ENCODE measurements around the gene VSIR. TPM values are rescaled to one million over a fixed set of nuclear protein-coding genes. Genes with fewer than 3 reads are reported as not detected.

Gene VSIR
- polyA plus RNA-seq, 4 donors: 8.4 to 13.2 (median 11.1) TPM

DNA sequence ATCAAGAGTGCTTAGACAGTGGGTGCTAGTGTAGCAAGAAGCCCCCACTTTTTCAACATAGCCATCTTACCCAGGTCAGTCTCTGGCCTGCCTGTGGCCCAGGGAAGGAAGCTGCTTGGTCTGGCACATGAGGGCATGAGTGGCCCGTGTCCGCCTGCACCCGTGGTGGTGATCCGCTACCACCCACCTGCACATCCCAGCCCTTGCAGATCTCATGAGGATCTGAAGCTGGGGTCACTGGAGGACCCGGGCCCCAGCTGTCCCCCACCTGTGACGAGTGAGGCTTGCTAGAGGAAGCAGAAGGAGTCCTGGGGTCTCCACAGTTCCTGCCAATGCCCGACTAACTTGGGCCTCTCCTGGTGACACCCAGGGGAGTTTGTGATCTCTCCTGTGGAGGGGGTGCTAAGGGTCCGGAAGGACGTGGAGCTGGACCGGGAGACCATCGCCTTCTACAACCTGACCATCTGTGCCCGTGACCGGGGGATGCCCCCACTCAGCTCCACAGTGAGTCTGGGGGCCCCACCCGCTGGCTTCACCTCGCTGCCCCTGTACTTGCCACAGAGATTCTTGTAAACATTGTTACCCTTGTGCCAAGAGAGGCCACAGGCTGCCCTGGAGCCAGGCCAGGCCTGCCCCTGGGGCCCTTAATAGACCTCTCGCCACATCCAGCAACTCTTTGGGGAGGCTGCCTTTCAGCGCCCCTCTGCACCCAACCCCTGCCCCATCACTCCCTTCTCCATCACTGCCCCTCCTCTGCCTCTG, 10.8 kb upstream of the VSIR start:
- DNase-seq (ENCODE audit: low read depth in 4 of 4, low spot score in 2 of 4): no peak

- DNase-seq (ENCODE audit: low read depth in 4 of 4, low spot score in 2 of 4): no peak
Measured at GRCh38 chr10:71782917-71783490, 9.7 kb upstream of the VSIR start.

- no peak for DNase-seq (ENCODE audit: low read depth in 4 of 4, low spot score in 2 of 4)
Measured at GRCh38 chr10:71782221-71782916, 9.0 kb upstream of the VSIR start.

DNA sequence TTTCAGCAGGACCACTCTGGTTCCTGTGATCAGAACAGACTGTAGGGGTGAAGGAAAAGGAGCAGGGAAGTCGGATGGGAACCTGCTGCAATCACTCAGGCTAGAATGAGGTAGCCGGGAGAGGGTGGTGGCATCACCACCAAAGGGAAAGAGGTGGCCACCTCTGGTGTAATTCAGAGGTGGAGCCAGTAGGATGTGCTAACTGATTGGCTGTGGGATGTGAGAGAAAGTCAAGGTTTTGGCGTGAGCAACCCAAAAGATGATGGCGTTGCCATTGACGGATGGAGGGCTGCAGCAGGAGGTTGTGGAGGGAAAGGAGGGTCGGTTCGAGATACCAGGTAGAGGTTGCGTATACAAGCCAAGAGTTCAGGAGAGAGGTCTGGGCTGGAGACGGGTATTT, 7.4 kb upstream of the VSIR start:
- no peak for DNase-seq (ENCODE audit: low read depth in 4 of 4, low spot score in 2 of 4)

DNA sequence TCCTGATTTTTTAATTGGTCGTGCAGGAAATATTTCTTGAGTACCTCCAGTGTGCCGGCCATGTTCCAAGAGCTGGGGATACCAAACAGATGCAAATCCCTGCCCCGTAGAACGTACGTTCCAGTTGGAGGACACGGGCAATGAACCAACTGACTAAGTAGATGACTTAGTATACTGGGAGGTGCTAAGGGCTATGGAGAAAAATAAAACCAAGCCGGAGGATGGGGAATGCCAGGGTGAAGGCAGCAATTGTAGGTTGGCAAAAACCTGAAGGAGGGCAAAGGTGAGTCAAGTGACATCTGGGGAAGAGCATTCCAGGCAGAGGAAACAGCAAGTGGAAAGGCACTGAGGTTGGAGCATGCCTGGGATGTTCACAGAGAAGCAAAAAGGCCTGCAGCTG, 6.8 kb upstream of the VSIR start:
- no peak for DNase-seq (ENCODE audit: low read depth in 4 of 4, low spot score in 2 of 4)

- DNase-seq (ENCODE audit: low read depth in 4 of 4, low spot score in 2 of 4): no peak
Measured at GRCh38 chr10:71779641-71780040, 6.3 kb upstream of the VSIR start.

- DNase-seq (ENCODE audit: low read depth in 4 of 4, low spot score in 2 of 4): no peak
Measured at GRCh38 chr10:71778071-71778825, 4.9 kb upstream of the VSIR start.

- no peak for DNase-seq (ENCODE audit: low read depth in 4 of 4, low spot score in 2 of 4)
Measured at GRCh38 chr10:71777213-71777985, 4.1 kb upstream of the VSIR start.

GRCh38 chr10:71776481-71776925, 3.2 kb upstream of the VSIR start:
- no peak for DNase-seq (ENCODE audit: low read depth in 4 of 4, low spot score in 2 of 4)

- no peak for DNase-seq (ENCODE audit: low read depth in 4 of 4, low spot score in 2 of 4)
Measured at GRCh38 chr10:71774916-71775702, 1.8 kb upstream of the VSIR start.

DNA sequence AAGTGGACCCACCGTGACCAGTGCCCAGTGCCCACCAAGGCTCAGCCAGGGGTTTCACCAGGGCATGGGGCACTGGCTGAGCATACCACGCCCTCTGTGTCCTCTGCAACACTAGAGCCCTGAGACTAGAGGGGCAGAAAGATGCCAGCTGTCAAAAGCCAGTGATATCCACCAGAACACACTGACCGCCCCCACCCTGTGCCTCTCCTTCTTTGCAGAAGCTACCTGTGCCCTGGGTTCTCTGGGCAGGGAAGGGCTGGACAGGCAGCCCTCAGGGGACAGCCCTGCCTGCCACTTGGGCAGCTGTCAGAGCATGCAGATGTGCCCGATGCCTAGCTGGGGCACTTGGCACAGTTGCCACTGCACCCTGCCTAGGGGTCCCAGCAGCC, 494 bp downstream of the VSIR start:
- no peak for DNase-seq (ENCODE audit: low read depth in 4 of 4, low spot score in 2 of 4)

- DNase-seq (ENCODE audit: low read depth in 4 of 4, low spot score in 2 of 4): no peak
Measured at GRCh38 chr10:71771821-71772617, 1.3 kb downstream of the VSIR start.

- DNase-seq (ENCODE audit: low read depth in 4 of 4, low spot score in 2 of 4): no peak
Measured at GRCh38 chr10:71771204-71771603, 2.1 kb downstream of the VSIR start.

- DNase-seq (ENCODE audit: low read depth in 4 of 4, low spot score in 2 of 4): no peak
Measured at GRCh38 chr10:71770789-71771188, 2.5 kb downstream of the VSIR start.

GRCh38 chr10:71770255-71770654, 3.1 kb downstream of the VSIR start:
- DNase-seq (ENCODE audit: low read depth in 4 of 4, low spot score in 2 of 4): no peak

DNA sequence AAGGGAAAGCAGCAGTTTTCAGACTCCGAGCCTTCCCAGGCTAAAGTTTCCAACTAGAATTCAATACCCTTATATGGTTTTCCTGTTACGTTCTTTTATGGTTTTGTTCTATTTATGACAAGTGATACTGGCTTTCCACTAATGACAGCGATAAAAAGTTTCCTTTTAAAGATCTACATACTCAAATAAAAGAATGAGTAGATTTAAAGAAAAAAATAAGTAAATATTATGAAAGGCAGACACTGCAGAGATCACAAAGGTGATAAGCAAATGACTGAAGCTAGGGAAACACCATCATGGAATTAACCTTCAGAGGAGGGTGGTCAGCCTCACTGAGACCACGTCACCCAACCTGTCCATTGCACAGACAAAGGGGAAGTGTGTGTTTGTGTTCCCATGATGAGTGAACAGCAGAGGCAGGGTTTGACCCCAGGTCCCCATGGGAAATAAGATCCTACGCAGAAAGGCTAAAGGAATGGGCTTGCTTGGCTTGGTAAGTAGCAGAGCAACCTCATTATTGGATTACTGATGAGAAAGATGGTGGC, 4.0 kb downstream of the VSIR start:
- DNase-seq (ENCODE audit: low read depth in 4 of 4, low spot score in 2 of 4): no peak

- no peak for DNase-seq (ENCODE audit: low read depth in 4 of 4, low spot score in 2 of 4)
Measured at GRCh38 chr10:71767420-71768035, 5.8 kb downstream of the VSIR start.

Data from left renal cortex interstitium (tissue), 4 donors.